GM19455 (cell line): ENCODE results near the gene ATF3.

Experiments
- ATAC-seq: cut with Tn5 transposase; IDR thresholded peaks from one replicate; pipeline ENCODE4 v1.9.1; 2021; ENCODE audit not compliant: unreplicated experiment

Gene ATF3, protein sequence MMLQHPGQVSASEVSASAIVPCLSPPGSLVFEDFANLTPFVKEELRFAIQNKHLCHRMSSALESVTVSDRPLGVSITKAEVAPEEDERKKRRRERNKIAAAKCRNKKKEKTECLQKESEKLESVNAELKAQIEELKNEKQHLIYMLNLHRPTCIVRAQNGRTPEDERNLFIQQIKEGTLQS

DNA sequence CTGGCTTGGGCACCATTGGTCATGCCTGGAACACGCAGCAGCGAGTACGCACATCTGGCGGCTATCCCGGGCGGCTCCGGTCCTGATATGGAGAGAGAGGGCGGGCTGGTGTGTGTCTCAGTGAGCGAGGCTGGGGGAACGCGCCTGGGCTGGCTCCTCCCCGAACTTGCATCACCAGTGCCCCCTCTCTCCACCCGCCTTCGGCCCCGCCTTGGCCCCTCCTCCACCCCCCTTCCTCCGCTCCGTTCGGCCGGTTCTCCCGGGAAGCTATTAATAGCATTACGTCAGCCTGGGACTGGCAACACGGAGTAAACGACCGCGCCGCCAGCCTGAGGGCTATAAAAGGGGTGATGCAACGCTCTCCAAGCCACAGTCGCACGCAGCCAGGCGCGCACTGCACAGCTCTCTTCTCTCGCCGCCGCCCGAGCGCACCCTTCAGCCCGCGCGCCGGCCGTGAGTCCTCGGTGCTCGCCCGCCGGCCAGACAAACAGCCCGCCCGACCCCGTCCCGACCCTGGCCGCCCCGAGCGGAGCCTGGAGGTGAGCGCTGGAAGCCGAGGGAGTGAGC is at the start of gene ATF3:
Gene ATF3 (plus strand): TSS at position 370 of the 567 bp plus-strand sequence. CDS start 6,261 bp downstream, outside the sequence.
- ATAC-seq, result peak; percentile 70

DNA sequence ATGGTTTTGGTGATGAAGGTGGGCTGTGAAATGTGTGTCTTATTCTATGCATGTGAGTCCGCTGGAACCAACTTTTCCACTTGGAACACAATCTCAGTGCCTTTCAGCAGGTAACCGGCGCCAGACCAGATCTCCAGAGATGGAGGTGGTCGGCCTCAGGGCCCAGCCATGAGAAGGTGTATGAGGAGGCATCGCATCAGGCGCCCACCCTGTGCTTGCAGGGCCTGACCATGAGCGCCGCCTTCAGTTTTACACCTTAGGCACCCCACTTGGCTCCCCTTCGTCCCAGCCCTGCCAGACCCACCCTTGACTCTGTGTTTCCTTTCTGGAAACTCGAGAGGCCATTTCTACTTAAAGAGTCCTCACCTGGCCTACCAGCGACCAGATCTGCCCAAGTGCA is 48.6 kb upstream of the ATF3 start:
- ATAC-seq, result no peak

DNA sequence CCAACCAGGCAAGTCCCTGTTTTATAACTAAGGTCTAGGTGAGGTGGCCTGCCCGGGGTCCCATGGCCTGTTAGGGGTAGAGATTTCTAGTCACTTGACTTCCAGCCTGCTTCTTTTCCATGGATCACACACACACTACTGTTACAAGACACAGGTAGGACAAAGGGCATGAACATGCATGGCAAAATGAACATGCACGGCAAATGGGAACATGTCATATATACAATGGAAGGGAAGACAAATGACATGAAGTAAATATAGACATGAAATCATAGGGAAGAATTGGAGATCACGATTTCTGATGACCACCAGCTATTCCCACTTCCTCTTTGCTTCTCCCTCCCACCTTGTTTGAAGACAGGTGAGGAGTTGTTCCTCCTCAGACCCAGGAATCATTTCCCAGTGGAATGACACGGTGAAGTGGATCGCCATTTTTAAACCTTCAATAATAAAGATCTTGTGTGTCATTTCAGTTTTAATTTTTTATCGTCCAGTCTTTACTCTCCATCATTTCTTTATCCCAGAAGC is 47.6 kb upstream of the ATF3 start:
- no peak for ATAC-seq

DNA sequence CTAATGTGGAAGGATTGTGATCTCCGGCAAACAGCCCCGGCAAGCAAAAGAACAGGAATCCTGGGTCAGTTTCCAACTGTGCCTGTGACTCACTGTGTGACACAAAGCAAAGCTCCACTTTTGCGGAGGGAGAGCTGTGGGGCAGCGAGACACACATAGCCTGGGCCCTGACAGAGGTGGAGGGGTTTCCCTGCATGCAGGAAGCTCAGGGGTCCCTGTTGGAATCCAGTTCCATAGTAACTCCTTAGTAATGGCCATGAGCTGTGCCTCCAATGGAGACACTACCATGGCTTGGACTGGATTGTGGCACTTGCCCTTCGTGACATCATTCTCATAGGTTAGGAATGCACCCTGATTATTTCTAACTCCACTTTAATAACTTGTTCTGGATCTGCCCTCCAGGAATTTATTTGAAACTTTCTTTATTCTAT is 47.0 kb upstream of the ATF3 start:
- no peak for ATAC-seq

DNA sequence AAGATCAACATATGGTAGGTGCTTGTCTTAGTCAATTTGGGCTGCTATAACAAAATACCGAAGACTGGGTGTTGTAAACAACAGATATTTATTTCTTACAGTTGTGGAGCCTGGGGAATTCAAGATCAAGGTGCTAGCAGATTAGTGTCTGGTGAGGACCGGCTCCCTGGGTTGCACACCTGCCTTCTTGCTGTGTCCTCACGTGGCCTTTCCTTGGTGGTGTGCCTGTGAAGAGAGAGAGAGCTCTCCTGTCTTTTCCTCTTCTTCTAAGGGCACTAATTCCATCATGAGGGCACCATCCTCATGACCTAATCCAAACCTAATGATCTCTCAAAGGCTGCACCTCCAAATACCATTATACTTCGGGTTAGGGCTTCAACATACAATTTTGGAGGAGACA is 45.8 kb upstream of the ATF3 start:
- ATAC-seq, result no peak

DNA sequence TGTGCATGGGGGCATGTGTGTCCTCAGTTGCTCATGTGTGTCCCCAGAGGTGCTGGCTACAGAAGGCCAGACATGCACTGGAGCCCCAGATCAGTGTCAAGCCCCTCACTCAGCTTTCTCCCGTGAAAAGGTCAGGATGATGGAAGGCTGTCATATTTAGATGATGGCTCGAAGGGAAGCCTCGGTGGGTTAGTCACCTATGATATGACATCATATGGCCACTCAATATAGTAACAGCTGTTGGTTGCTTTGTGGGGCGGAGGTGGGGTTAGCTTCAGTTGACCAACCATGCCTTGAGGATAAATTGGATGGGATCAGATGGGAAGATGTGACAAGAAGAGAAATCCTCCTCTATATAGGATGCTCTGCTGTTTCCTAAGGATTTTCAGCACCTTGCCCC is 43.5 kb upstream of the ATF3 start:
- no peak for ATAC-seq

DNA sequence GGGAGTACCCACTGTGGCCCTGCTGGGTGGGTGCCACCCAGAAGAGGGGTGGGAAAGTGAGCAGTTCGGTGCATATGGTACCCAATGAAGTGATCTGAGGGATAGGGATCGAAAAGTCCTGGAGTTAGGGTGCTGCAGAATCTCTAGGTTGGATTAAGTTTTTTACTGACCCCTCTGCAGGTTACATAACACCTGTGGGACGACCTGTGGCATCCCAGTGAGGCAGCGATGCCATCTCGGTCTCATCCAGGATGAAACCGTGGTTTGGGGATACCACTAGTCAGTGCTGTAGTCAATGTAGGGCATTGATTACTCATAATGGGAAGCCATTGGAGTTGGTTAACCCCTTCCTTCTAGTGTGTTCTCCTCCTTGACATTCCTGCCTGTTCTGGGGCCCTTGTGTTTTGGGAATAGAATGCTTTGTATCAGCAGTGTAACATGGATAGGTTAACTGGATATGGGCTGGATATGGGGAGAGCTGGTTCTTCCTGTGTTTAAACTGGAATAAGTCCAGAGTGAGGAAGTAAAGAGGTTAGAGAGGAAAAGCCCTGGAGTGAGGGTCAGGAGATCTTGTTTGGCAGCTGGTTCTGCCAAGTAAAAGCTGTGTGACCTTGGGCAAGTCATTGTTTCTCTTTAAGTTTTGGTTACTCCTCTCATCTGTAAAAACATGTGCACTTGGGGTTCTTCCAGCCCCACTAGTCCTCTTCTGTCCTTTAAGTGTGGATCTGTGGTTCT is 42.8 kb upstream of the ATF3 start:
- no peak for ATAC-seq

DNA sequence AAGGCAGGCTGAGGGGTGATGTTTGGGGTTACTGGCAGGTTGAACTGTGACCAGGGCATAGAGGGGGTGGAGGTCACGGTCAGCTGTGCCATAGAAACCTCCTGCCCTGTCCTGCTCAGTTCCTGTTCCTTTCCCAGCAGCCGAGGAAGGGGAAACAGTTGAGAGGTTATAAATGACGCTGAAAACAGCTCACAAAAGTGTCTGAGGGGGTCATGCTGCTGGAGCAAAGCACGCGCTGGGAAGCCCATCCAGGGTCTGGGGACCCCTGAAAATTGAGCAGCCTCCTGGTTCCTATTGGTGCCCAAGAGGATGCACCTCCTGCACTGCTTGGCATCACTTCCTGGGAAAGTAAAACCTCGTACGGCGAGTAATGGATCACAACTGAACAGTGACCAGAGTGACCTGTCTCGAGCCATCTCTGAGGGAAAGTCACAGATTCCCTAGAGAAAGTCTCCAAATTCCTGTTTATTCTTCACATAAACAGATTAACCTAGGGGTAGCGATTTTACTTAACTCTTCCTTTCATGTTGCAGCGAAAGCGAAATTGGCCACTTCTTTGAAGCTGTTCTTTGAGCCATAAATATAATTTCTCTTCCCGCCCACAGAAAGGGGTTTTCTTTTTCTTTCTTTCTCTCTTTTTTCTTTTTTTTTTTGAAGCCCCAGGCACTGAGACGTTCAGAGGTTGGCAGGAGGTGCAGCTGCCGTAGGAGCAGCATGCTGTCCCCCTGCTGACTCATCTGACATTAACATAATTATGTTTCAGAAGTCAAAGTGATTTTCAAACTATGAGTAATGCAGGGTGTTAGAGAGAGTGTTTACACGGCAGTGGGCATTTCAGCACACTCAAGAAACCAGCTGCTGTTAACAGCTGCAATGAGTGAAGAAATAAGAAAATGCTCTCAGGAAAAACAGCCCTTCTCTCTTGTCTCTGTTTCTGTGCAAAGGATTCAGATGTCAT is 41.8 kb upstream of the ATF3 start:
- ATAC-seq, result peak; percentile 99

DNA sequence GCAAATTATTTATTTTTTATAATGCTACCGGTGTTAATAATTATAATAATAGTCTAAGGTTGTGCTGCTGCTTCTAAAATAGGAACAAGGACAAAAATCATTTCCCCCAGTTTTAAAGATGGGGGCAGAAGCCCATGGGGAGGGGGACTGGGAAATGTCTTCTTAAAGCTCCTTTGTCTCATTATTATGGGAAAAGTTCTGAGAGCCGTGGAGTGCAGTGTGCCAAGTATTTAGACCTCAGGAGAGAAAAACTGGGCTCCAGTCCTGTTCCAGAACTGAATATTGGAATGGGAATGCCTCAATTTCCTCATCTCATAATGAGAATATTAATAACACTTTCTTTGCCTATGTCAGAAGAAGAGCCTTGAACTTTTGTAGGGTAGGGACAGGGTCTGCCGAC is 40.9 kb upstream of the ATF3 start:
- no peak for ATAC-seq

DNA sequence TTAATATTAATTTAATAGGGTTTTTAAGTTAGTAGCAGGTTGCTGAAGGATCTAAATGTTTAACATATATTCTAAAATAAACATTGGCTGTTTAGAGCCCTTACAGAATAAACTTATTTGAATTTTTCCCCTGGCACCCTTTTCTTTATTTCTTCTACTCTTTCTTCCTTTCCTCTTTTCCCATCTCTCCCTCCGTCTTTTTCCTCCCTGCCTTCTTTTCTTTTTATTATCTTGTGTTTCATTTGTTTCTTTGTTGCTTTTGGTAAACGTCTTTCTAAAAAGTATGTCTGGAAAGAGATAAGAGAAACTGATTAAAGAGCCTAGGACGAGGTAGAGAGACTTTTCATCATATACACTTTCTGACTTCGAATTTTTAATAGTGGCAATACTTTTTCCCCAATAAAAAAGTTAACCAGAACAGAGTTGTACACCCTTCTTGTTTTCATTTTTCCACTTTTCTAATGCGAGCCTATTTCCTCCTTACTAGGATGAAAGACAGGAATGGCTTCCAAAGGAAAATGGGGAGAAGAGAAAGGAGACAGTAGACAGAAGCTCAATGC is 39.5 kb upstream of the ATF3 start:
- ATAC-seq, result no peak

DNA sequence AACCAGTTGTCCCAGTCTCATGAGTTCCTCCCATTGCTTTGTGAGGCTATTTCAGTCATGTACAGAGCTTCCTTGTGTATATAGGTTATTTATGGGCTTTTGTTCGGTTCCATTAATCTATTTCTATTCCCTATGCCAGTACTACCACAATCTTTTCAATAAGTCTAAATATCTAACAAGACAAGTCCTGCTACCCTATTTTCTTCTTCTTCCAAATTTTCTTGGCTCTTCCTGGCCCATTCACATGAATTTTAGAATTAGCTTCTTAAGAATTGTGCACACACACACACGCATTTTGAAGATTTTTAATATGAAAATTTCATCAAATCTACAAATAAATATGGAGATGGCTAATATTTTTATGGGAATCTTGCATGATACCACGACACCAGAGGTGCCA is 33.8 kb upstream of the ATF3 start:
- ATAC-seq, result no peak

DNA sequence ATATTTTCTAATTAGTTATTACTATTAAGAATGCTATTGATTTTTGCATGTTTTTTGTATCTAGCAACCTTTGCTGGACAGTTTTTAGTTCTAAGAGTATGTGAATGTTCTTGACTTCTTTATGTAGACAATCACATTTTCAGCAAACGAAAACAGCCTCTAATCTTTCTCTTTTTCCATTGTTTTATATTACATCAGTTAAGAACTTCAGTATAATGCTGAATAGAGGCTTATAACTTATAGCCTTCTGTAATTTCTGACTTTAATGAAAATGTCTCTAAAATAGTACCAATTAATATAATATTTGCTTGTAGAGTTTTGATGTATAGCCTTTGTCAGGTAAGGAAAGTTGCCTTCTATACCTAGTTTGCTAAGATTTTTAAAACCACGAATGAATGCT is 33.2 kb upstream of the ATF3 start:
- no peak for ATAC-seq

DNA sequence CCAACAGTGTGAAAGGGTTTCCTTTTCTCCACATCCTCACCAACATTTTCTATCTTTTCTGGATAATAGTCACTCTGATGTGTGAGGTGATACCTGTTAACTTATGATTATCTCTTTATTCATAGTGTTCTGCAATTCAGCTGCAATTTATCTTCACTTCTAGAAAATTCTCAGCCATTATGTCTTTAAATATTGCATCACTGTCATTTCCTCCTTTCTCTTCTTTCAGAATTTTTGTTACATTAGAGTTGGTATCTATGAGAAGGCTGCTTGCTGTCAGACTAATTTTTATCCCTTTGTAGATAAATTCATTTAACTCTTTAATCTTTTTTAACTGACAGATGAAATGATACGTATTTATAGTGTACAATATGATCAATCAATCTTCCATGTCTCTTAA is 30.5 kb upstream of the ATF3 start:
- ATAC-seq, result no peak

DNA sequence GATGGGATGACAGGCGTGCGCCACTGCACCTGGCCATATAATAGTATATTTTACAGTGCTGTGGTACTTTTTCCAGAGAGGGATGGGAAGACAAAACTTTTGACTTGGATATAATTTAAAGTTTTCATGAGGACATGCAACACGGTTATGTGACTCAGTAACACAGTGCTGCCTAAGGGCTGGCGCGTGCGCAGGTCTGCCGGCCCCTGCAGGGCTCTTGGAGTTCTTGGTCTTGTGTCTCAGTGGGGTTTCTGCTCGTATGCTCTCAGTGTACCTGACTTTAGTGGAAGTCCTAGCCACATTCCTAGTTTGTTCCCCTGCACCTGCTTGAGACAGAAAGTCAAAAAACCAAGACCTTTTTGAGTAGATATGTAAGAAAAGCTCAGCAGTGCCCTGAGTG is 27.5 kb upstream of the ATF3 start:
- no peak for ATAC-seq

DNA sequence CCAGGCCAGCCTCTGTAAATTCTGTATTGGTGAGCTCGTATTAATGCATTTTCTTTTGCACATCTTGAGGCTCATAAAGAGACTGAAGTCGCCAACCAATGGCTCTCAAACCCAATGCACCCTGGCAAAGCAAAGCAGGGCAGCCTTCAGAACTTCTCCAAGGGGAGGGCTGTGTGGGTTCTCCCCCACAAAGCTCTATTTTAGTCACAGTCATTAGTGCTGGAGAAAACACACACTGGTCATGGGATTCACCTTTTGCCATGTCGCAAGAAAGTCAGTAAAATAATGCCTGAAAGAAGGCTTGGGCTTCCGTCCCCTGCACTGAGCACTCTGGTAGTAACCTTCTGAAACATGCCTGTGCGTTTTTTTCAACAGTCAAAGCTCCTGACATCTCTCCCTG is 26.3 kb upstream of the ATF3 start:
- no peak for ATAC-seq

DNA sequence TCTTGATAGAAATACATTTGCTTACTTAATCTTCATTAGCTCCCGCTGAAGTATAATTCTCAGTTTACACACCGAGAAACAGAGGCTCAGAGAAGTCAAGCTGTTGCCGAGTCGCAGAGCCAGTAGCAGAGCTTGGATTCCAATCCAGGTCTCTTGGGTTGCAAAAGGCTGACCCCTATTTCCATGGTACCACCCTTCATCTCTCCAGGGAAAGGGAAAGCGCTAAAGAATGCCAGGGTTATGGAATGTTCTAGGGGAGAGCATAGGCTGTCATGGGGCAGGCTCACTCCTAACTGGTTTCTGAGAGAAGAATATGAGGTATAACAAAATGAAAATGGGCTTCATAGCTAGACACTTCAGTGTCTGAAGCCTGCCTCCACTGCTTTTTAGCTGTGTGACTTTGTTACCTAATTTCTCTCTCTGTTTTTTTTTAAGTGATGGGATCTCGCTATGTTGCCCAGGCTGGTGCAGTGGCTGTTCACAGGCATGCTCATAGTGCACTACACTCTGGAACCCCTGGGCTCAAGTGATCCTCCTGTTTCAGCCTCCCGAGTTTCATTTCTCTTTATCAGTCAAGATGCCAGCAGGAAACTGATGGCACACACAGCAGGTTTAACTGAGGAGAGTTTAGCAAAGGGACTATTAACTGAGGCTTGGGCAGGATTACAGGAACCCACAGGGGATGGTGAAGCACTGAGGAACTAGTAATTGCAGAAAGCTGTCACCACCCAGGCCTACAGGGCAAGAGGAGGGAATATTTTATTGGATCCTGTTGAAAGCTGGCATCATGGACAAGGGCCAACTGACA is 25.5 kb upstream of the ATF3 start:
- ATAC-seq, result no peak

DNA sequence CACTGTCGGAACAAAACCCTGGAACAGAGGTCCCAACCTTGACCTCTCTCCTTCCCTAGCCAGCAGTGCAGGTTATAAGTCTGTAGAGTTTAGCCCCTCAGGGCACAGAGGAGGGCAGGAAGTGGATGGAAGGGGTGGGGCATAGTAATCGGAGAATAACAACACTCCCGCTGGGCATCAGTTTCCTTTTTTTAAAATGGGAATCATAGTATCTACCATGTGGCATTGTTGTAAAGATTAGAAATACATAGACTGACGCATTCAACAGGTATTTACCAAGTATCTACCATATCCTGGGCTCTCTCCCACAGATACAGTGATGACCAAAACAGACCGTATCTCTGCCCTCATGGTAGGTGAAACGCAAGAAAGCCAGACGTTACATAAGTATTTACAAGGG is 24.9 kb upstream of the ATF3 start:
- ATAC-seq, result no peak

DNA sequence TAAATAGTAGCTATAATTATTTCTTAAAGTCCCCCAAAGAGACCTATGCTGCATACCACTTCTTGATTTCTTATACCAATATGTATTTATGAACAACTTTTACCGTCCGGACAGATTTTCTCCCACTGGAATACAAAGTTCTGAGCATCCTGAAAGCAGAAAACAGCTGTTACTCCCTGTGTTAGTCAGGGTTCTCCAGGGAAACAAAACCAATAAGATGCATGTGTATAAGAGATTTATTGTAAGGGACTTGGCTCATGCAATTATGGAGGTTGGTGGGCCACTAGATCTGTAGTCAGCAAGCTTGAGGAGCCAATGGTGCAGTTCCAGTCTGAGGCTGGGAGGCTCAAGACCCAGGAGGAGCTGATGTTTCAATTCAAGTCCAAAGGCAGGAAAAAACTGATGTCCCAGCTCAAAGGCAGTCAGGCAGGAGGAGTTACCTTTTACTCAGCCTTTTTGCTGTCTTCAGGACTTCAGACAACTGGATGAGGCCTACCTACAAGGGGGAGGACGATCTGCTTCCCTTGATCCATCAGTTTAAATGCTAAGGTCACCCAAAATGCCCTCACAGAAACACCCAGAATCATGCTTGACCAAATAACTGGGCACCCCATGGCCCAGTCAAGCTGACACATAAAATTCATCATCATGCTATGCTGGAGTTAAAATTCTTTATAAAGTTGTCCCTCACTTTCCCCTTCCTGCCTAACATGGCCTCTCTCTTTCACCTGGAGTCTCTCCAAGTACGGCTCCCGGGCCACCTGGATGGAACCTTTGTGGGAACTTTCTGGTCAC is 24.3 kb upstream of the ATF3 start:
- no peak for ATAC-seq

DNA sequence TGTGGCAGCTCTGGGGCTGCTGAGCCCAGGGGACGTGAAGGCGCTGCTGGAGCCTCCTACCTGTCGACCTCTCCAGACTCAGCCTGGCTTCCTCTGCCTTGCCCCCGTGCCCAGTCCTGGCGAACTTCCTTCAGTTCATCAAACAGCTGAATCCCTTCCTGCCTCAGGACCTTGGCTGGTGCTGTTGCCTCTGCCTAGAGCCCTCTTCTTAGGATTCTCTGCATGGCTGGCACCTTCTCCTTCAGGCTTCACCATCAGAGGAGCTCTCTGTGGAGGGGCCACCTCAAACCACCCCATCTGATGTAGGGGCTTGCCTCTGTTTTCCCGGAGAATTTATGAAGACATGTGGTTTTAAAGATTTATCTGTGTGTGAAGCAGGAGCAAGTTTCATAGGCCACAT is 23.4 kb upstream of the ATF3 start:
- ATAC-seq, result no peak
